ENCODE results near the gene KCTD13. TPM values are rescaled to one million over a fixed set of nuclear protein-coding genes. Genes with fewer than 3 reads are reported as not detected.

The KCTD13 gene
- total RNA-seq, 1 experiment from 2014 or later: 18.3 TPM

DNA sequence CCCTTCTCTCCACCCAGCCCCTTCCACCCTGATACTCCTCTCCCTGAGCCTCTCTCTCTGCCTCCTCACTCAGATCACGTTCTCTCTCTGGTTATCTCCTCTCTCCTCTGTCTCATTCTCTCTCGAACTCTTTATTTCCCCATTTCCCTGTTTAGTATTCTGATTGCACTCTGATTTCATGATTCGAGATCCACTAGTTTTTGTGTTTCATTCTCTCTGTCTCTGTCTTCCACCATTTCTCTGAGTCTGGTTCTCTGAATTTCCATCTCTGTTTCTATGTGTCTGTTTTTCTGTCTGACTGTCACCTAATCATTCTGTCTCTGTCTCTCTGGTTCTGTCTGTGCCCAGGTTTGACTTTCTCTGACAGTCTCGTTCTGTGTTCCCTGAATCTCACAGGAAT, 28.7 kb downstream of the KCTD13 start:
- peaks cover 2% of the 10 kb centered on the region for H3K4me1 ChIP-seq (ENCODE audit: insufficient read depth, low read length)
- H4K5ac ChIP-seq (ENCODE audit: insufficient read length, low read depth, low read length): no peak overlapping the region
- no peak overlapping the region for H3K4me2 ChIP-seq (ENCODE audit: insufficient read depth, insufficient read length, low read length)
- H3K27ac ChIP-seq (ENCODE audit: insufficient read length, low read depth, low read length): no peak overlapping the region
- no peak overlapping the region for H3K56ac ChIP-seq (ENCODE audit: insufficient read length, low read depth, low read length)
- no peak overlapping the region for H4K91ac ChIP-seq (ENCODE audit: insufficient read length, low read depth, low read length)
- Mint-ChIP-seq H3K27me3 (ENCODE audit: low read depth) (no peaks in the 10 kb centered on the region), H3K36me3 (ENCODE audit: insufficient read depth in 1 of 3, low read depth in 3 of 3) (peaks cover 9 to 28% (median 22%) of the 10 kb centered on the region in 3 experiments; a peak in 6 of 7 replicates), H3K4me1 (peaks cover 24 to 29% of the 10 kb centered on the region in 2 experiments), H3K4me3 (peak overlapping the region; percentile 34 to 88; a peak in 4 of 5 replicates), H3K9me3 (no peaks in the 10 kb centered on the region; a peak in 1 of 5 replicates), H3K27ac (no peak overlapping the region)
- DNase-seq: no peak
- no peak overlapping the region for H2BK20ac ChIP-seq (ENCODE audit: low read depth, low read length, poor library complexity, severe bottlenecking)
- TF ChIP-seq, protein P1, sequence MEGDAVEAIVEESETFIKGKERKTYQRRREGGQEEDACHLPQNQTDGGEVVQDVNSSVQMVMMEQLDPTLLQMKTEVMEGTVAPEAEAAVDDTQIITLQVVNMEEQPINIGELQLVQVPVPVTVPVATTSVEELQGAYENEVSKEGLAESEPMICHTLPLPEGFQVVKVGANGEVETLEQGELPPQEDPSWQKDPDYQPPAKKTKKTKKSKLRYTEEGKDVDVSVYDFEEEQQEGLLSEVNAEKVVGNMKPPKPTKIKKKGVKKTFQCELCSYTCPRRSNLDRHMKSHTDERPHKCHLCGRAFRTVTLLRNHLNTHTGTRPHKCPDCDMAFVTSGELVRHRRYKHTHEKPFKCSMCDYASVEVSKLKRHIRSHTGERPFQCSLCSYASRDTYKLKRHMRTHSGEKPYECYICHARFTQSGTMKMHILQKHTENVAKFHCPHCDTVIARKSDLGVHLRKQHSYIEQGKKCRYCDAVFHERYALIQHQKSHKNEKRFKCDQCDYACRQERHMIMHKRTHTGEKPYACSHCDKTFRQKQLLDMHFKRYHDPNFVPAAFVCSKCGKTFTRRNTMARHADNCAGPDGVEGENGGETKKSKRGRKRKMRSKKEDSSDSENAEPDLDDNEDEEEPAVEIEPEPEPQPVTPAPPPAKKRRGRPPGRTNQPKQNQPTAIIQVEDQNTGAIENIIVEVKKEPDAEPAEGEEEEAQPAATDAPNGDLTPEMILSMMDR (conservative IDR thresholded peaks at IDR 0.05): no peak
- H3K79me1 ChIP-seq (ENCODE audit: insufficient read depth, low read depth, low read length, poor library complexity, severe bottlenecking): peaks cover 3% of the 10 kb centered on the region
- H3K18ac ChIP-seq (ENCODE audit: insufficient read length, low read depth, low read length): no peak overlapping the region
- no peak overlapping the region for H3T11ph ChIP-seq (ENCODE audit: low read length)
- no peak overlapping the region for H2AFZ ChIP-seq (ENCODE audit: low read length)
- H3K4ac ChIP-seq (ENCODE audit: low read depth, low read length): no peak overlapping the region
- H2BK120ac ChIP-seq (ENCODE audit: low read depth, low read length, poor library complexity, severe bottlenecking): no peak overlapping the region
- H2BK15ac ChIP-seq (ENCODE audit: low read depth, low read length): no peak overlapping the region
- no peak overlapping the region for H2BK5ac ChIP-seq (ENCODE audit: insufficient read length, low read length)
- H3K23ac ChIP-seq (ENCODE audit: insufficient read length, low read depth, low read length): no peak overlapping the region
- no peaks in the 10 kb centered on the region for H3K9me3 ChIP-seq (ENCODE audit: control insufficient read depth, low read depth, low read length)
- H2BK12ac ChIP-seq (ENCODE audit: insufficient read length, low read depth, low read length): no peak overlapping the region
- H3K23me2 ChIP-seq (ENCODE audit: insufficient read length, low read depth, low read length, poor library complexity, severe bottlenecking): peaks cover 25% of the 10 kb centered on the region
- no peak overlapping the region for H3K14ac ChIP-seq (ENCODE audit: insufficient read depth, low read length)
- H3K9ac ChIP-seq (ENCODE audit: extremely low read depth, insufficient read length, low read length): no peak overlapping the region
- H3K27me3 ChIP-seq (ENCODE audit: insufficient read depth, low read length): no peaks in the 10 kb centered on the region
- no peaks in the 10 kb centered on the region; the same call in 1 of the 2 replicates for H3K79me2 ChIP-seq (ENCODE audit: insufficient read depth, low read length)
- no peak overlapping the region for H4K8ac ChIP-seq (replicated peaks; ENCODE audit: insufficient read length, low read depth, low read length)
- WGBS (ENCODE audit: extremely low coverage, insufficient read length, low lambda C conversion rate): 100% methylated on average over 2 of the region's 4 CpGs
- no peak overlapping the region for H2AK5ac ChIP-seq (ENCODE audit: insufficient read length, low read length)
- H4K20me1 ChIP-seq (ENCODE audit: control insufficient read depth, insufficient read depth, insufficient read length): no peaks in the 10 kb centered on the region

Data from H9 (cell line).